ENCODE data around the gene CHRNA4. TPM values are rescaled to one million over a fixed set of nuclear protein-coding genes. Genes with fewer than 3 reads are reported as not detected.

CHRNA4 gene
- total and polyA plus RNA-seq, 2 of the 4 experiments (the other 2 are of a cell fraction): not detected

DNA sequence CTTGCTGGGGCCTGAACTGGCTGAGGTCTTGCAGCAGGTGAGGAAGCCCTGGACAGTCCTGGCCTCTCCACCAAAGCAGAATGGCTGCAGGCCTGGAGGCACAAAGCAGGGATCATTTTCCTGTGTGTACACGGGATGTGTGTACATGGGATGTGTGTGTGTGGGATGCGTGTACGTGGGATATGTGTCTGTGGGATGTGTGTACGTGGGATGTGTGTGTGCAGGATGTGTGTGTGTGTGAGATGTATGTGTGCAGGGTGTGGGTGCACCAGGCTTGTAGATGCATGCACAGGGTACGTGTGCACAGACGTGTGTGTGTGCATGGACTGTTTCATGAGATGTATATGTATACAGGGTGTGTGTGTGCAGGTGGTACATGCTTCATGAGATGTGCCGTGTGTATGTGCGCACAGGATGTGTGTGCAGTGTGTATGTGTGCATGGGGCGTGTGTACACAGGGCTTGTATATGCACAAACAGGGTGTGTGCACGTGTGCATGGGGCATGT is 7.9 kb upstream of the CHRNA4 start:
- DNase-seq (no peak), ATAC-seq (ENCODE audit: low read depth) (no peak)
- no peaks in the 10 kb centered on the region for H3K9me3 ChIP-seq (ENCODE audit: control insufficient read depth, insufficient read depth, low read length)
- H3K18ac ChIP-seq (ENCODE audit: low read depth, low read length): no peak overlapping the region
- no peak overlapping the region for H3K4me2 ChIP-seq (ENCODE audit: low read depth, low read length)
- no peak overlapping the region for H2BK120ac ChIP-seq (ENCODE audit: low read depth, low read length)
- CTCF ChIA-PET: no interaction called here
- H2AK5ac ChIP-seq (ENCODE audit: low read depth, low read length): no peak overlapping the region
- 0 out of 2 replicates have a peak, but pooled peaks cover 4% of the 10 kb centered on the region for H4K20me1 ChIP-seq (ENCODE audit: insufficient read depth, low read length)
- no peak overlapping the region for H3K4me3 ChIP-seq (ENCODE audit: insufficient read depth, low read depth, low read length)
- H4K8ac ChIP-seq (ENCODE audit: low read depth in 2 of 2, low read length in 2 of 2): no peak overlapping the region
- no peak overlapping the region for H2BK20ac ChIP-seq (ENCODE audit: low read depth, low read length)
- no peak overlapping the region for H4K5ac ChIP-seq (ENCODE audit: low read depth, low read length)
- no peak overlapping the region for H3K9ac ChIP-seq (ENCODE audit: low read depth, low read length)
- 73% methylated on average over 6 of the region's 10 CpGs; no CpG with 5 or more reads in 1 of the 2 experiments for WGBS, 2 experiments (ENCODE audit: extremely low coverage in 2 of 2, insufficient read length in 1 of 2)
- H2AFZ ChIP-seq (replicated peaks; ENCODE audit: low read length, poor library complexity): no peak overlapping the region
- H4K91ac ChIP-seq (ENCODE audit: insufficient read depth, low read depth, low read length): no peak overlapping the region
- intact Hi-C loops (cut with micrococcal nuclease) (no loop called here), dilution Hi-C loops (cut with HindIII; ENCODE audit: low sequenced_read_pairs, unreplicated experiment) (no loop called here), in situ Hi-C loops (cut with MboI; ENCODE audit: low sequenced_read_pairs) (no loop called here)
- peaks cover 55% of the 10 kb centered on the region for H3K27me3 ChIP-seq (ENCODE audit: control insufficient read depth, insufficient read depth, low read length)
- no peak overlapping the region for H2AK9ac ChIP-seq (replicated peaks; ENCODE audit: low read depth, low read length, poor library complexity)
- H3K9me1 ChIP-seq (ENCODE audit: insufficient read depth, low read length): no peaks in the 10 kb centered on the region
- H3K23ac ChIP-seq (ENCODE audit: low read depth, low read length): no peak overlapping the region
- no peaks in the 10 kb centered on the region for H3K4me1 ChIP-seq (ENCODE audit: control insufficient read depth, insufficient read depth, low read length)
- no peaks in the 10 kb centered on the region for H3K79me1 ChIP-seq (ENCODE audit: low read depth in 1 of 2, low read length in 2 of 2)
- H3K14ac ChIP-seq (replicated peaks; ENCODE audit: low read depth, low read length): no peak overlapping the region
- no peak for TF ChIP-seq MAZ (IDR thresholded peaks at IDR 0.05; ENCODE audit: borderline replicate concordance, low read depth, low read length)
- no peak for TF ChIP-seq MAFK (IDR thresholded peaks at IDR 0.05; ENCODE audit: low read depth, low read length)
- TF ChIP-seq FOS (IDR thresholded peaks at IDR 0.05; ENCODE audit: low read depth, low read length): no peak
- no peak for TF ChIP-seq RCOR1 (IDR thresholded peaks at IDR 0.05; ENCODE audit: insufficient replicate concordance, low read length)
- no peak for TF ChIP-seq BHLHE40 (IDR thresholded peaks at IDR 0.05; ENCODE audit: low read depth, low read length)
- no peak for TF ChIP-seq MXI1 (IDR thresholded peaks at IDR 0.05; ENCODE audit: borderline replicate concordance, low read depth, low read length)
- TF ChIP-seq NFE2L2 (IDR thresholded peaks at IDR 0.05; ENCODE audit: low read depth, low read length): no peak
- TF ChIP-seq, protein P1, sequence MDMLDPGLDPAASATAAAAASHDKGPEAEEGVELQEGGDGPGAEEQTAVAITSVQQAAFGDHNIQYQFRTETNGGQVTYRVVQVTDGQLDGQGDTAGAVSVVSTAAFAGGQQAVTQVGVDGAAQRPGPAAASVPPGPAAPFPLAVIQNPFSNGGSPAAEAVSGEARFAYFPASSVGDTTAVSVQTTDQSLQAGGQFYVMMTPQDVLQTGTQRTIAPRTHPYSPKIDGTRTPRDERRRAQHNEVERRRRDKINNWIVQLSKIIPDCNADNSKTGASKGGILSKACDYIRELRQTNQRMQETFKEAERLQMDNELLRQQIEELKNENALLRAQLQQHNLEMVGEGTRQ (IDR thresholded peaks at IDR 0.05; ENCODE audit: low read depth, low read length): no peak
- TF ChIP-seq RFX5 (IDR thresholded peaks at IDR 0.05; ENCODE audit: low read depth, low read length): no peak
- no peaks in the 10 kb centered on the region for H3K36me3 ChIP-seq (ENCODE audit: control insufficient read depth, insufficient read depth, low read length)
- no peak overlapping the region for H3K27ac ChIP-seq (ENCODE audit: insufficient read depth, low read length)
- no peak overlapping the region for H2BK5ac ChIP-seq (ENCODE audit: low read depth, low read length, poor library complexity, severe bottlenecking)
- no peak overlapping the region for H3K4ac ChIP-seq (ENCODE audit: low read depth, low read length)
- no peak overlapping the region for H3K56ac ChIP-seq (ENCODE audit: extremely low read depth, insufficient read depth, low read length)
- POLR2A ChIA-PET (ENCODE audit: unreplicated experiment): no interaction called here
- H2BK15ac ChIP-seq (ENCODE audit: low read depth, low read length): no peak overlapping the region
- BruUV-seq (replicated peaks): no TSS peak
